ENCODE results near the gene MEGF8.

Gene MEGF8

DNA sequence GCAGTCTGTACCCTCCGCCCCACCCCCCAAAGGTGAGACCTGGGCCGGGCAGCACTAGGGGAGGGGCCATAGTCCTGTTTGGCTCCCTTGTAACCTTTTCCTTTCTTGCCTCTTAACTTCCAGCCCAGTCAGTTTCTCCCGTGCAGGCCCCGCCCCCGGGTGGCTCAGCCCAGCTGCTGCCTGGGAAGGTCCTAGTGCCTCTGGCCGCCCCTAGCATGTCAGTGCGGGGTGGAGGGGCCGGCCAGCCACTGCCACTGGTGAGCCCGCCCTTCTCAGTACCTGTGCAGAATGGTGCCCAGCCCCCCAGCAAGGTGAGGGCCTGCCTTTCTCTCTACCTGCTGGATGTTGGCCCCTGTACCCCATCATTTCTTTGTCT, 34.0 kb upstream of the MEGF8 start:
- ATAC-seq = no peak
- peaks cover 12% of the 10 kb centered on the region for H3K36me3 Mint-ChIP-seq (ENCODE audit: low read depth)
- peaks cover 5% of the 10 kb centered on the region for H3K4me1 Mint-ChIP-seq
- DNase-seq = no peak
- H3K27me3 Mint-ChIP-seq = no peaks in the 10 kb centered on the region
- no peaks in the 10 kb centered on the region for H3K9me3 Mint-ChIP-seq
- H3K27ac Mint-ChIP-seq = no peak overlapping the region
- H3K4me3 Mint-ChIP-seq = no peak overlapping the region

- Mint-ChIP-seq H3K27ac (no peak overlapping the region), H3K27me3 (no peaks in the 10 kb centered on the region), H3K9me3 (no peaks in the 10 kb centered on the region), H3K4me3 (no peak overlapping the region), H3K36me3 (ENCODE audit: low read depth) (peaks cover 10% of the 10 kb centered on the region), H3K4me1 (peaks cover 5% of the 10 kb centered on the region)
- ATAC-seq = no peak
- DNase-seq = no peak
Observed at GRCh38 chr19:42292042-42292960, 33.1 kb upstream of the MEGF8 start.

GRCh38 chr19:42292963-42293362, 32.5 kb upstream of the MEGF8 start:
- ATAC-seq (no peak), DNase-seq (no peak)
- Mint-ChIP-seq H3K27me3 (no peaks in the 10 kb centered on the region), H3K4me3 (no peak overlapping the region), H3K9me3 (no peaks in the 10 kb centered on the region), H3K36me3 (ENCODE audit: low read depth) (peaks cover 8% of the 10 kb centered on the region), H3K4me1 (peaks cover 5% of the 10 kb centered on the region), H3K27ac (no peak overlapping the region)

DNA sequence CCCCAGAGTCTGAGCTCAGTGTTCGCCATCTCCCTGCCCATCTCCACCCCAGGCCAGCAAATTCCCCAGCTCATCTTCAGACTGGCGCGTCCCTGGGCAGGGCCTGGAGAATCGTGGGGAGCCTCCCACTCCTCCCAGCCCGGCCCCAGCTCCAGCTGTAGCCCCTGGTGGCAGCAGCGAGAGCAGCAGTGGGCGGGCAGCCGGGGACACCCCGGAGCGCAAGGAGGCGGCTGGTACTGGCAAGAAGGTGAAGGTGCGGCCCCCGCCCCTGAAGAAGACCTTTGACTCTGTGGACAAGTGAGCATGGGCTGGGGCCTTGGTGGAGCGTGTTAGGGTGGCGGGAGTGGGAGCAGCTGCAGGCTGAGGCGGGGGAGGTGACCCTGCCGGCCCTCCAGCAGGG, 31.9 kb upstream of the MEGF8 start:
- DNase-seq = no peak
- Mint-ChIP-seq H3K4me3 (no peak overlapping the region), H3K36me3 (ENCODE audit: low read depth) (peaks cover 8% of the 10 kb centered on the region), H3K9me3 (no peaks in the 10 kb centered on the region), H3K27ac (no peak overlapping the region), H3K27me3 (no peaks in the 10 kb centered on the region), H3K4me1 (peaks cover 5% of the 10 kb centered on the region)
- ATAC-seq = no peak

- Mint-ChIP-seq H3K4me1 (peaks cover 5% of the 10 kb centered on the region), H3K27ac (no peak overlapping the region), H3K27me3 (no peaks in the 10 kb centered on the region), H3K9me3 (no peaks in the 10 kb centered on the region), H3K4me3 (no peak overlapping the region), H3K36me3 (ENCODE audit: low read depth) (peaks cover 8% of the 10 kb centered on the region)
- no peak for ATAC-seq
- DNase-seq = no peak
Observed at GRCh38 chr19:42293948-42294347, 31.5 kb upstream of the MEGF8 start.

- no peak for ATAC-seq
- H3K4me3 Mint-ChIP-seq = no peak overlapping the region
- no peak for DNase-seq
- H3K9me3 Mint-ChIP-seq = no peaks in the 10 kb centered on the region
- H3K4me1 Mint-ChIP-seq = peaks cover 5% of the 10 kb centered on the region
- no peak overlapping the region for H3K27ac Mint-ChIP-seq
- no peaks in the 10 kb centered on the region for H3K27me3 Mint-ChIP-seq
- peaks cover 6% of the 10 kb centered on the region for H3K36me3 Mint-ChIP-seq (ENCODE audit: low read depth)
Observed at GRCh38 chr19:42294471-42295137, 30.8 kb upstream of the MEGF8 start.

DNA sequence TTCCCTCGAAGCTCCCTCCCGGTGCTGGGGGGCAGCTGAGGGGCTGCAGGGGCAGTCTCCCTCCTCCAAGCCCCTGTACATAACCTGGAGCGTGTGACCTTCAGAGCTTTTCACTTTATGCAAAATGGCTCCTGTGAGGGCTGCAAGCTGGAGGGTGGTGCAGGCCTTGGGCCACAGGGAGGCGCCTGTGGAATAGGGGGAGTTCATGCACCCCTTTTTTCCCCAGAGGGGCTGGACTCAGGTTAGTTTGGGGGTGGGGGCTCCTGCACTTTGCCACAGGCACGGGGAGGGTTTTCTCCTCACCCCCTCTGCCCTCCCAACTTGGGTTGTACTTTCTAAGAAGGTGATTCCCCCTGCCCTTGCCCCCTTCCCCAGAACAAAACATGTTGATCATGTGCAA, 30.1 kb upstream of the MEGF8 start:
- Mint-ChIP-seq H3K27me3 (no peaks in the 10 kb centered on the region), H3K4me1 (peaks cover 5% of the 10 kb centered on the region), H3K4me3 (no peak overlapping the region), H3K9me3 (no peaks in the 10 kb centered on the region), H3K27ac (no peak overlapping the region), H3K36me3 (ENCODE audit: low read depth) (peaks cover 11% of the 10 kb centered on the region)
- no peak for ATAC-seq
- no peak for DNase-seq

GRCh38 chr19:42295831-42296525, 29.5 kb upstream of the MEGF8 start:
- peaks cover 5% of the 10 kb centered on the region for H3K4me1 Mint-ChIP-seq
- H3K4me3 Mint-ChIP-seq = no peak overlapping the region
- H3K27ac Mint-ChIP-seq = no peak overlapping the region
- H3K9me3 Mint-ChIP-seq = no peaks in the 10 kb centered on the region
- DNase-seq = peak; percentile 95
- H3K27me3 Mint-ChIP-seq = no peaks in the 10 kb centered on the region
- peak; percentile 70 for ATAC-seq
- peaks cover 11% of the 10 kb centered on the region for H3K36me3 Mint-ChIP-seq (ENCODE audit: low read depth)

GRCh38 chr19:42297039-42297438, 28.4 kb upstream of the MEGF8 start:
- H3K36me3 Mint-ChIP-seq (ENCODE audit: low read depth) = peaks cover 7% of the 10 kb centered on the region
- ATAC-seq (no peak), DNase-seq (no peak)
- H3K4me3 Mint-ChIP-seq = no peak overlapping the region
- no peak overlapping the region for H3K27ac Mint-ChIP-seq
- no peaks in the 10 kb centered on the region for H3K27me3 Mint-ChIP-seq
- H3K9me3 Mint-ChIP-seq = no peaks in the 10 kb centered on the region
- H3K4me1 Mint-ChIP-seq = peaks cover 11% of the 10 kb centered on the region

DNA sequence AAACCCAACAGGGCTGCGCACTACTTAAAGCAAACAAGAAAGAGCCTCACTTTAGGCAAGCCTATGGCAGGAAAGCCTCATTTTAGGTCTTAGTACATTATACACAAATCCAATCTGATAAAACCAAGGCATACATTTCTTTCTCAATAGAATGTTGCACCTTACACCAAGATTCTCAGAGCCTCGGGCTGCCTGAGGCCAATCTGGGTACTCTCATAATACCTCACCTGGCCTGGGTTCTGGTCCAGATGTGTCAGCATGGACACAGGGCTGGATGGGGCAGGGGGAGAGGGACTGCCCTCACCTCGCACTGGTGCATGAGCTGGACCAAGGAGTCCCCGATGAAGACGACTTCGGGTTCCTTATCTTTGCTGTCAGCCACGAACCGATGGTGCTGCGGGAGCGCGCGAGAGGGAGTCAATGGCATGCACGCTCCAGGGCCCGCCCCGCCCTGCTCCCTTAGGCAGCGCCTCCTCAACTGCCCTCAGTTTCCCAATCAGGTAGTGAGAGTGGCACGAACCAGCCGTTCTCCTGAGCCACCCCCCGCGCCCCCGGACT, 23.7 kb upstream of the MEGF8 start, which contains the start of gene PRR19:
TSS of gene PRR19 (plus strand) at position 487 of the 558 bp plus-strand sequence. CDS start 7,453 bp downstream, outside the sequence.
- peak within 1 kb of the TSS; percentile 83 for H3K4me3 Mint-ChIP-seq
- H3K9me3 Mint-ChIP-seq = no peaks in the 10 kb centered on the region
- H3K4me1 Mint-ChIP-seq = peaks cover 24% of the 10 kb centered on the region
- peaks cover 4% of the 10 kb centered on the region for H3K36me3 Mint-ChIP-seq (ENCODE audit: low read depth)
- H3K27me3 Mint-ChIP-seq = no peaks in the 10 kb centered on the region
- peak within 1 kb of the TSS; percentile 84 for H3K27ac Mint-ChIP-seq
- ATAC-seq (peak; percentile 11), DNase-seq (peak; percentile 43)

GRCh38 chr19:42303101-42303464, 22.4 kb upstream of the MEGF8 start:
- H3K4me3 Mint-ChIP-seq = peak overlapping the region; percentile 83
- H3K9me3 Mint-ChIP-seq = no peaks in the 10 kb centered on the region
- H3K27ac Mint-ChIP-seq = peak overlapping the region; percentile 84
- H3K36me3 Mint-ChIP-seq (ENCODE audit: low read depth) = peaks cover 4% of the 10 kb centered on the region
- H3K4me1 Mint-ChIP-seq = peaks cover 24% of the 10 kb centered on the region
- ATAC-seq = no peak
- H3K27me3 Mint-ChIP-seq = no peaks in the 10 kb centered on the region
- DNase-seq = no peak

GRCh38 chr19:42303876-42304275, 21.6 kb upstream of the MEGF8 start:
- H3K27me3 Mint-ChIP-seq = no peaks in the 10 kb centered on the region
- H3K36me3 Mint-ChIP-seq (ENCODE audit: low read depth) = peaks cover 4% of the 10 kb centered on the region
- DNase-seq = no peak
- H3K9me3 Mint-ChIP-seq = no peaks in the 10 kb centered on the region
- H3K27ac Mint-ChIP-seq = no peak overlapping the region
- ATAC-seq = no peak
- peaks cover 24% of the 10 kb centered on the region for H3K4me1 Mint-ChIP-seq
- H3K4me3 Mint-ChIP-seq = no peak overlapping the region

DNA sequence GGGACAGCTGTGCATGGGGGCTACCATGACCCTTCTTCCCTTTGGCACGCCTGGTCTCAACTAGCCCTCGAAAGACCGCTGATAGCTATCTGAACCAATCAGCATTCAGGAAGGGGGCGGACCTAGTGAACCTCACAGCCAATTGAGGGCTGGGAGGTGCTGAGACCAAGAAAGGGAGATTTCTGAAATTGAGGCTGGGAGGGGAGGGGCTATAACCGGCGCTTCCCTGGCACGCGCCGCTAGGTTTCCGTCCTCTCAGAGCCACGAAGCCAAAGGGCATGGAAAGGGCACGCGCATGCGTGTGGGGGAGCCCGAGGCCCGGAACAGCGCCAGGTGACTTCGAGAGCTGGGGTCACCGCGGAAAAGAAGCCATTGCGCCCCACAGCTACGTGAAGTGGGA, 18.8 kb upstream of the MEGF8 start:
- no peak for DNase-seq
- H3K27me3 Mint-ChIP-seq = peaks cover 5% of the 10 kb centered on the region

GRCh38 chr19:42309686-42310085, 15.7 kb upstream of the MEGF8 start:
- ATAC-seq (no peak), DNase-seq (no peak)
- H3K4me3 Mint-ChIP-seq = no peak overlapping the region
- peaks cover 29% of the 10 kb centered on the region for H3K27me3 Mint-ChIP-seq
- H3K36me3 Mint-ChIP-seq (ENCODE audit: low read depth) = no peaks in the 10 kb centered on the region
- no peak overlapping the region for H3K27ac Mint-ChIP-seq
- H3K4me1 Mint-ChIP-seq = peaks cover 14% of the 10 kb centered on the region
- H3K9me3 Mint-ChIP-seq = no peaks in the 10 kb centered on the region

More for the DNA sequence above, 18.8 kb upstream of the MEGF8 start:
- Mint-ChIP-seq H3K36me3 (ENCODE audit: low read depth) (no peaks in the 10 kb centered on the region), H3K27ac (no peak overlapping the region), H3K4me1 (peaks cover 17% of the 10 kb centered on the region), H3K9me3 (no peaks in the 10 kb centered on the region), H3K4me3 (no peak overlapping the region)
- no peak for ATAC-seq
